WTC11 (cell line): ENCODE measurements around the gene GPATCH2L. TPM values are rescaled to one million over a fixed set of nuclear protein-coding genes. Genes with fewer than 3 reads are reported as not detected.

Source experiments
- ATAC-seq: fragments of 200-7000 bp; cut with Tn5 transposase; 2 replicates; pipeline ENCODE4 v1.10.0; 2021; ENCODE audit warnings: mild to moderate bottlenecking, moderate library complexity
- CTCF ChIA-PET: fragments of 300-600 bp; sonication (Branson Sonifier 250); formaldehyde crosslinking; loops from one replicate; lab custom pipeline; 2021; ENCODE audit warnings: antibody characterized with exemption; lab: Charles Lee
- POLR2A ChIA-PET: fragments of 350-600 bp; sonication (Branson Sonifier 250); formaldehyde crosslinking; loops from one replicate; lab custom pipeline; 2021; ENCODE audit warnings: antibody characterized with exemption; lab: Charles Lee
- DNase-seq: peaks from one replicate; pipeline ENCODE4 v3.0.0; 2021; ENCODE audit warnings: low spot score
- H3K27ac Mint-ChIP-seq: 2 replicates; pipeline ENCODE4 v1.8.0; 2021; ENCODE audit warnings: mixed read lengths
- H3K27me3 Mint-ChIP-seq: 2 replicates; pipeline ENCODE4 v1.8.0; 2021; ENCODE audit warnings: low read depth, mild to moderate bottlenecking, moderate library complexity, mixed read lengths
- H3K36me3 Mint-ChIP-seq: 2 replicates; pipeline ENCODE4 v1.8.0; 2021; ENCODE audit warnings: mixed read lengths
- H3K4me1 Mint-ChIP-seq: 2 replicates; pipeline ENCODE4 v1.8.0; 2022; ENCODE audit warnings: mixed read lengths
- H3K4me3 Mint-ChIP-seq: 2 replicates; pipeline ENCODE4 v1.8.0; 2021; ENCODE audit warnings: mild to moderate bottlenecking, moderate library complexity, mixed read lengths
- H3K9me3 Mint-ChIP-seq: 2 replicates; pipeline ENCODE4 v1.8.0; 2021; ENCODE audit warnings: mixed read lengths
- AFF4 ChIP-seq: sonication (generic); formaldehyde crosslinking; IDR thresholded peaks from 2 replicates; pipeline ENCODE4 v1.8.1; 2023; ENCODE audit warnings: mild to moderate bottlenecking, missing genetic modification reagents, borderline replicate concordance
- E2F4 ChIP-seq: sonication (generic); formaldehyde crosslinking; IDR thresholded peaks from 2 replicates; pipeline ENCODE4 v1.8.1; 2022; ENCODE audit warnings: low read depth, mild to moderate bottlenecking, moderate library complexity, missing genetic modification reagents, borderline replicate concordance
- EMX1 ChIP-seq: fragments of 250-450 bp; sonication (Bioruptor Pico); IDR thresholded peaks from 2 replicates; pipeline ENCODE4 v1.8.0; 2021; ENCODE audit warnings: mild to moderate bottlenecking
- ESRRA ChIP-seq: sonication (generic); formaldehyde crosslinking; IDR thresholded peaks from 2 replicates; pipeline ENCODE4 v1.8.1; 2022; ENCODE audit warnings: mild to moderate bottlenecking, missing genetic modification reagents, borderline replicate concordance
- ETV6 ChIP-seq: sonication (generic); formaldehyde crosslinking; IDR thresholded peaks from 2 replicates; pipeline ENCODE4 v1.8.1; 2022; ENCODE audit warnings: mild to moderate bottlenecking, missing genetic modification reagents
- FOXK1 ChIP-seq: sonication (generic); formaldehyde crosslinking; IDR thresholded peaks from 2 replicates; pipeline ENCODE4 v1.8.0; 2022; ENCODE audit warnings: mild to moderate bottlenecking, moderate library complexity, missing genetic modification reagents
- GRHL2 ChIP-seq: fragments of 250-450 bp; sonication (Bioruptor Pico); IDR thresholded peaks from 2 replicates; pipeline ENCODE4 v1.8.0; 2022; ENCODE audit warnings: mild to moderate bottlenecking, moderate library complexity; ENCODE audit not compliant: insufficient replicate concordance, severe bottlenecking
- HMGXB4 ChIP-seq: sonication (generic); formaldehyde crosslinking; IDR thresholded peaks from 2 replicates; pipeline ENCODE4 v1.8.1; 2023; ENCODE audit warnings: mild to moderate bottlenecking, moderate library complexity, missing genetic modification reagents
- IRF2 ChIP-seq: sonication (generic); formaldehyde crosslinking; IDR thresholded peaks from 2 replicates; pipeline ENCODE4 v1.8.0; 2022; ENCODE audit warnings: low read depth, missing genetic modification reagents, borderline replicate concordance
- KAT7 ChIP-seq: sonication (generic); formaldehyde crosslinking; IDR thresholded peaks from 2 replicates; pipeline ENCODE4 v1.8.1; 2023; ENCODE audit warnings: missing genetic modification reagents, mild to moderate bottlenecking, borderline replicate concordance
- PRDM15 ChIP-seq: sonication (generic); formaldehyde crosslinking; IDR thresholded peaks from 2 replicates; pipeline ENCODE4 v1.8.0; 2022; ENCODE audit warnings: missing genetic modification reagents
- SMAD4 ChIP-seq: sonication (generic); formaldehyde crosslinking; IDR thresholded peaks from 2 replicates; pipeline ENCODE4 v1.8.0; 2022; ENCODE audit warnings: mild to moderate bottlenecking, missing genetic modification reagents
- SP1 ChIP-seq: sonication (generic); formaldehyde crosslinking; conservative IDR thresholded peaks from 2 replicates; pipeline ENCODE4 v1.8.1; 2022; ENCODE audit warnings: missing genetic modification reagents
- TP53 ChIP-seq: sonication (generic); formaldehyde crosslinking; IDR thresholded peaks from 2 replicates; pipeline ENCODE4 v1.8.1; 2023; ENCODE audit warnings: mild to moderate bottlenecking, missing genetic modification reagents
- ZNF219 ChIP-seq: sonication (generic); formaldehyde crosslinking; IDR thresholded peaks from 2 replicates; pipeline ENCODE4 v1.8.0; 2023; ENCODE audit warnings: missing genetic modification reagents, mild to moderate bottlenecking, borderline replicate concordance
- ZNF512 ChIP-seq: sonication (generic); formaldehyde crosslinking; IDR thresholded peaks from 2 replicates; pipeline ENCODE4 v1.8.1; 2022; ENCODE audit warnings: missing genetic modification reagents, borderline replicate concordance
- ZNF532 ChIP-seq: fragments of 250-450 bp; sonication (Bioruptor Pico); IDR thresholded peaks from 2 replicates; pipeline ENCODE4 v1.9.0; 2021; ENCODE audit warnings: mild to moderate bottlenecking, borderline replicate concordance
- total RNA-seq: library from RNA; stranded (reverse); gene quantifications from 3 replicates; pipeline ENCODE4 v1.2.3, GENCODE V29; 2021

Gene GPATCH2L
- total RNA-seq, 1 experiment from 2014 or later, result 67.2 TPM

- Mint-ChIP-seq H3K9me3 (no peaks in the 10 kb centered on the region), H3K27me3 (no peaks in the 10 kb centered on the region), H3K36me3 (peaks cover 9% of the 10 kb centered on the region), H3K4me1 (peaks cover 25% of the 10 kb centered on the region), H3K27ac (peak overlapping the region; percentile 3; the same call in 1 of the 2 replicates), H3K4me3 (no peak overlapping the region)
- ATAC-seq, result peak; percentile 57
- no peak for DNase-seq
- CTCF ChIA-PET, result interaction anchor here (1.5 kb wide), 1 partner anchor 179 kb away, joined by 7 read pairs; no protein-coding TSS in a partner anchor
- no peak for TF ChIP-seq ZNF512 (CRISPR knock-in tag)
- TF ChIP-seq ETV6, result no peak
- TF ChIP-seq HMGXB4 (CRISPR knock-in tag), result no peak
- no peak for TF ChIP-seq KAT7
- no peak for TF ChIP-seq EMX1 (CRISPR knock-in tag)
- no peak for TF ChIP-seq SP1 (CRISPR knock-in tag)
- no peak for TF ChIP-seq ESRRA (CRISPR knock-in tag)
- no peak for TF ChIP-seq AFF4 (CRISPR knock-in tag)
- TF ChIP-seq GRHL2 (CRISPR knock-in tag), result no peak
- no peak for TF ChIP-seq FOXK1
- no peak for TF ChIP-seq TP53 (CRISPR knock-in tag)
- TF ChIP-seq IRF2 (CRISPR knock-in tag), result no peak
- no peak for TF ChIP-seq SMAD4 (CRISPR knock-in tag)
- TF ChIP-seq ZNF532 (CRISPR knock-in tag), result no peak
- no peak for TF ChIP-seq ZNF219 (CRISPR knock-in tag)
- TF ChIP-seq E2F4 (CRISPR knock-in tag), result no peak
- TF ChIP-seq PRDM15 (CRISPR knock-in tag), result no peak
- POLR2A ChIA-PET, result no interaction called here
These were observed 56.6 kb downstream of the GPATCH2L start for GRCh38 chr14:76208340-76208739.
